SK-N-SH treated with all-trans-retinoic acid at 6 μM for 48 hours (cell line): ENCODE data around the gene CBFA2T2.

Source experiments
- ATAC-seq: fragments of 200-7000 bp; cut with Tn5 transposase; 3 replicates; pipeline ENCODE4 v1.9.1; 2020; ENCODE audit warnings: mild to moderate bottlenecking, moderate library complexity
- ARNTL ChIP-seq: fragments of 450-650 bp; formaldehyde crosslinking; IDR thresholded peaks from 2 replicates; pipeline ENCODE4 v1.5.0; 2020; ENCODE audit warnings: low read depth, mild to moderate bottlenecking, moderate library complexity, borderline replicate concordance
- BACH2 ChIP-seq: fragments of 250-450 bp; sonication (Bioruptor Pico); IDR thresholded peaks from 2 replicates; pipeline ENCODE4 v1.9.0; 2021; ENCODE audit warnings: mild to moderate bottlenecking, borderline replicate concordance
- CSDC2 ChIP-seq: fragments of 250-450 bp; sonication (Bioruptor Pico); IDR thresholded peaks from 2 replicates; pipeline ENCODE4 v1.5.0; 2020; ENCODE audit warnings: mild to moderate bottlenecking, moderate library complexity
- ESRRG ChIP-seq: fragments of 250-450 bp; sonication (Bioruptor Pico); IDR thresholded peaks from 2 replicates; pipeline ENCODE4 v1.6.1; 2021; ENCODE audit warnings: mild to moderate bottlenecking
- GLIS3 ChIP-seq: fragments of 250-450 bp; sonication (Bioruptor Pico); IDR thresholded peaks from 2 replicates; pipeline ENCODE4 v1.5.0; 2020; ENCODE audit warnings: mild to moderate bottlenecking, moderate library complexity
- ISL1 ChIP-seq: fragments of 250-450 bp; sonication (Bioruptor Pico); IDR thresholded peaks from 2 replicates; pipeline ENCODE4 v2.1.2; 2022; ENCODE audit warnings: mild to moderate bottlenecking, moderate library complexity
- OSR1 ChIP-seq: fragments of 250-450 bp; sonication (Bioruptor Pico); IDR thresholded peaks from 2 replicates; pipeline ENCODE4 v1.8.0; 2022; ENCODE audit warnings: moderate library complexity, mild to moderate bottlenecking, inconsistent platforms
- PPARA ChIP-seq: fragments of 250-450 bp; sonication (Bioruptor Pico); IDR thresholded peaks from 2 replicates; pipeline ENCODE4 v1.5.0; 2020; ENCODE audit warnings: mild to moderate bottlenecking, borderline replicate concordance
- RARB ChIP-seq: fragments of 250-450 bp; sonication (Bioruptor Pico); IDR thresholded peaks from 2 replicates; pipeline ENCODE4 v1.8.0; 2021; ENCODE audit warnings: mild to moderate bottlenecking, moderate library complexity
- TCF4 ChIP-seq: fragments of 250-450 bp; sonication (Bioruptor Pico); IDR thresholded peaks from 2 replicates; pipeline ENCODE4 v1.8.0; 2021; ENCODE audit warnings: mild to moderate bottlenecking, moderate library complexity, borderline replicate concordance
- TOX ChIP-seq: fragments of 250-450 bp; sonication (Bioruptor Pico); IDR thresholded peaks from 2 replicates; pipeline ENCODE4 v1.8.0; 2021; ENCODE audit warnings: mild to moderate bottlenecking, moderate library complexity, borderline replicate concordance
- ZC3H10 ChIP-seq: fragments of 250-450 bp; sonication (Bioruptor Pico); IDR thresholded peaks from 2 replicates; pipeline ENCODE4 v1.5.1; 2021; ENCODE audit warnings: mild to moderate bottlenecking, moderate library complexity
- ZFP3 ChIP-seq: fragments of 250-450 bp; sonication (Bioruptor Pico); IDR thresholded peaks from 2 replicates; pipeline ENCODE4 v1.5.0; 2020; ENCODE audit warnings: mild to moderate bottlenecking, moderate library complexity
- ZNF565 ChIP-seq: fragments of 450-650 bp; formaldehyde crosslinking; conservative IDR thresholded peaks from 2 replicates; pipeline ENCODE4 v1.5.0; 2020; ENCODE audit warnings: low read depth, mild to moderate bottlenecking, moderate library complexity
- ZNF70 ChIP-seq: fragments of 450-650 bp; formaldehyde crosslinking; IDR thresholded peaks from 2 replicates; pipeline ENCODE4 v1.5.0; 2020; ENCODE audit warnings: mild to moderate bottlenecking, moderate library complexity
- ZNF8 ChIP-seq: fragments of 450-650 bp; formaldehyde crosslinking; IDR thresholded peaks from 2 replicates; pipeline ENCODE4 v1.5.0; 2020; ENCODE audit warnings: mild to moderate bottlenecking, moderate library complexity
- TF ChIP-seq, protein P1 (sequence below): fragments of 250-450 bp; sonication (Bioruptor Pico); IDR thresholded peaks from 2 replicates; pipeline ENCODE4 v1.5.0; 2020; ENCODE audit warnings: mild to moderate bottlenecking, moderate library complexity
- TF ChIP-seq, protein P2 (sequence below): fragments of 250-450 bp; sonication (Bioruptor Pico); IDR thresholded peaks from 2 replicates; pipeline ENCODE4 v1.8.0; 2021; ENCODE audit warnings: low read depth, mild to moderate bottlenecking, moderate library complexity, borderline replicate concordance
- TF ChIP-seq, protein P3 (sequence below): fragments of 250-450 bp; sonication (Bioruptor Pico); IDR thresholded peaks from 2 replicates; pipeline ENCODE4 v1.5.1; 2020; ENCODE audit warnings: low read depth, mild to moderate bottlenecking, moderate library complexity

CBFA2T2 gene

DNA sequence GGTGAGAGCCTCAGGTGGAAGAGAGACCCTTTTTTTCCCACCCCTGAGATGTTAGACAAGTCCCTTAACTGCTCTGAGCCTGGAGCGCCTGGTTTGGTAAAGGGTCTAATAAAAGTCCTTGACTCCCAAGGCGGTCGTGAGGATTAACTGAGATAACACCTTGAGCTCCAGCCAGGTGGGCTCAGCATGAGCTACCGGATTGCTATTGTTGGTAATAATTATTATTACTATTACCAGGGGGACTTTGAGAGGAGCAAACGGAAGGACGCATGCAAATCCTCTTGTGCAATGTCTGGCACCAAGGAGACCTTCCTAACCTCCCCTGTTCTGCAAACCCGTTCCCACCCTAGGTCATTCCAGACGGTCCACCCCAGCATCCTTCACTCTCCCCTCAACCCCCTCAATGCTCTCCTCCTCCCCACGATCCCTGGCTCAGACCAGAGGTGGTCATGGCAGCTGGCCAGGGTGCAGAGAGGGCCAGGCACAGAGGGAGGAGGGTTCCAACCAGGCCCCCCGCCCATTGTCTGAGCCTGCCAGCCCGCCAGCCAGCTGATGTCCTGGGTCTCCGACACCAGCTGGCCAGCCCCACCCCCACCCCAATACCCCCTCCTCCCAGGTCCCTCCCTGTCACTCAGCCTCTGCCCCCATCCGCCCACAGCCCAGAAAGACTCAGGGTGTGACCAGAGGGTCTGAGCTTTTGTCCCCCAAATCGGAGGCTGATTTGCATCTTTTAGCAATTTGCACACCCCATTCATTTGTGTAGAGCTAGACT, 14.3 kb upstream of the CBFA2T2 start:
- no peak for ATAC-seq
- TF ChIP-seq ZNF8 (CRISPR knock-in tag), result no peak
- TF ChIP-seq, all 23 proteins: peak for 0

DNA sequence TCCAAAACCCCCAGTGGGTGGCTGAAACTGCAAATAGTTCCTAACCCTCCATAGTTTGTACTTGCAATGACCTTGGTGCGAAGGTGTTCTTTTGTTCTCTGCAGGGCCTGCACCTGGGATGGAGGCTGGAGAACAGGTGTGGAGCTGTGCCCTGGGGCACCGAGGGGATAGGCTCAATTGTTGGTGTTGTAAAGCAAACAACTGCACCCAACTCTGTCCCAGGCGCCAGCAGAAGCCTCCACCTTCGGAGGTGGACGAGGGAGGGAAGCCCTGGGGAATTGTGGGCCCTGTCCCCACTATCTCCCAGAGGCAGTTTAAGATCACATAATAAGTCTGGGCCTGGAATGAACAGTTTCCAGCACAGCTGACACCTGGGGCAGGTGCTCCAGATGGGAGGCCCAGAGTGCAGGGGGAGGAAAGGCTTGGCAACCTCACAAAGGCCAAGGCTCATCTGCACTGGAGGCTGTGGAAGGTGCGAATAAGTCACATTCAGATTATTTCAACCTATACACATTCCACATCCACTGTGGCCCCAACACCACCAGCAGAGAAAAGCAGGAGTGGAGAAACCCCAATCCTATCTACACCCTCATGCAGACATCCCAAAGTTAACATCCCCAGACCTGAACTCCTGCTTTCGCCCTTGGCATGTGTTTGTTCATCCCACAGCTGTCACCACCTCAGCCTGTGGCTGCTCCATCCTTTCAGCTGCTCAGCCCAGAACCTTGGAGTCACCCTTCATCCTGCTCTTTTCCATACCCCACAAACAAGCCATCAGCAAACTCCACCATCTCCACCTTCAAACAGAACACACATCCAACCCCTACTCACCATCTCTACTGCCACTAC, 12.3 kb upstream of the CBFA2T2 start:
- TF ChIP-seq RARB (CRISPR knock-in tag) (no peak), CSDC2 (CRISPR knock-in tag) (no peak), ARNTL (CRISPR knock-in tag) (no peak), TCF4 (CRISPR knock-in tag) (no peak), TOX (no peak), ZNF70 (CRISPR knock-in tag) (no peak), PPARA (CRISPR knock-in tag) (no peak), ESRRG (CRISPR knock-in tag) (no peak), BACH2 (CRISPR knock-in tag) (no peak), ZNF565 (CRISPR knock-in tag) (no peak), ZNF8 (CRISPR knock-in tag) (no peak), ZFP3 (CRISPR knock-in tag) (no peak), ISL1 (CRISPR knock-in tag) (no peak), OSR1 (CRISPR knock-in tag) (no peak)
- TF ChIP-seq, protein P1, sequence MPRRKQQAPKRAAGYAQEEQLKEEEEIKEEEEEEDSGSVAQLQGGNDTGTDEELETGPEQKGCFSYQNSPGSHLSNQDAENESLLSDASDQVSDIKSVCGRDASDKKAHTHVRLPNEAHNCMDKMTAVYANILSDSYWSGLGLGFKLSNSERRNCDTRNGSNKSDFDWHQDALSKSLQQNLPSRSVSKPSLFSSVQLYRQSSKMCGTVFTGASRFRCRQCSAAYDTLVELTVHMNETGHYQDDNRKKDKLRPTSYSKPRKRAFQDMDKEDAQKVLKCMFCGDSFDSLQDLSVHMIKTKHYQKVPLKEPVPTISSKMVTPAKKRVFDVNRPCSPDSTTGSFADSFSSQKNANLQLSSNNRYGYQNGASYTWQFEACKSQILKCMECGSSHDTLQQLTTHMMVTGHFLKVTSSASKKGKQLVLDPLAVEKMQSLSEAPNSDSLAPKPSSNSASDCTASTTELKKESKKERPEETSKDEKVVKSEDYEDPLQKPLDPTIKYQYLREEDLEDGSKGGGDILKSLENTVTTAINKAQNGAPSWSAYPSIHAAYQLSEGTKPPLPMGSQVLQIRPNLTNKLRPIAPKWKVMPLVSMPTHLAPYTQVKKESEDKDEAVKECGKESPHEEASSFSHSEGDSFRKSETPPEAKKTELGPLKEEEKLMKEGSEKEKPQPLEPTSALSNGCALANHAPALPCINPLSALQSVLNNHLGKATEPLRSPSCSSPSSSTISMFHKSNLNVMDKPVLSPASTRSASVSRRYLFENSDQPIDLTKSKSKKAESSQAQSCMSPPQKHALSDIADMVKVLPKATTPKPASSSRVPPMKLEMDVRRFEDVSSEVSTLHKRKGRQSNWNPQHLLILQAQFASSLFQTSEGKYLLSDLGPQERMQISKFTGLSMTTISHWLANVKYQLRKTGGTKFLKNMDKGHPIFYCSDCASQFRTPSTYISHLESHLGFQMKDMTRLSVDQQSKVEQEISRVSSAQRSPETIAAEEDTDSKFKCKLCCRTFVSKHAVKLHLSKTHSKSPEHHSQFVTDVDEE (CRISPR knock-in tag), result no peak
- TF ChIP-seq, all 23 proteins: peak for 0
- ATAC-seq, result no peak

DNA sequence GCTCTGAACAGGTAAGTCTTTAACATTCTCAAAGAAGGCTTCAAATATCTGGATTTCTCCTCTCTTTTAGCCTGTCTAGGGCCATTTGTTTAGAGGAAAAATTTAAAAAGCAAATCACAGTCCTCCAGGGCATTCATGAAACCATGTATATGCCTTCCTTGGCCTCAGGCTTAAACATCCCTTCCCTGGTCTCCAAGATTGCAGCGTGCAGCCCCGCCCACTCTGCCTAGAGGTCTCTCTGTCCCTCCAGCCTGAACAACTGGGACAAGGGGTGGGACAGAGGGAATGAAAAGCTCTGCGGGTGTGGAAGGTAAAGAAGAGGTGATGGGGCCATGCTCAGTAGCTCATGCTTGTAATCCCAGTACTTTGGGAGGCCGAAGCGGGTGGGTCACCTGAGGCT, 9.8 kb upstream of the CBFA2T2 start:
- no peak for ATAC-seq
- no peak for TF ChIP-seq GLIS3 (CRISPR knock-in tag)
- TF ChIP-seq ZNF70 (CRISPR knock-in tag), result no peak
- TF ChIP-seq, protein P2, sequence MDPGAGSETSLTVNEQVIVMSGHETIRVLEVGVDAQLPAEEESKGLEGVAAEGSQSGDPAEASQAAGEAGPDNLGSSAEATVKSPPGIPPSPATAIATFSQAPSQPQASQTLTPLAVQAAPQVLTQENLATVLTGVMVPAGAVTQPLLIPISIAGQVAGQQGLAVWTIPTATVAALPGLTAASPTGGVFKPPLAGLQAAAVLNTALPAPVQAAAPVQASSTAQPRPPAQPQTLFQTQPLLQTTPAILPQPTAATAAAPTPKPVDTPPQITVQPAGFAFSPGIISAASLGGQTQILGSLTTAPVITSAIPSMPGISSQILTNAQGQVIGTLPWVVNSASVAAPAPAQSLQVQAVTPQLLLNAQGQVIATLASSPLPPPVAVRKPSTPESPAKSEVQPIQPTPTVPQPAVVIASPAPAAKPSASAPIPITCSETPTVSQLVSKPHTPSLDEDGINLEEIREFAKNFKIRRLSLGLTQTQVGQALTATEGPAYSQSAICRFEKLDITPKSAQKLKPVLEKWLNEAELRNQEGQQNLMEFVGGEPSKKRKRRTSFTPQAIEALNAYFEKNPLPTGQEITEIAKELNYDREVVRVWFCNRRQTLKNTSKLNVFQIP (CRISPR knock-in tag), result no peak
- no peak for TF ChIP-seq ZNF565 (CRISPR knock-in tag)
- no peak for TF ChIP-seq ESRRG (CRISPR knock-in tag)
- TF ChIP-seq ZC3H10 (CRISPR knock-in tag), result no peak

DNA sequence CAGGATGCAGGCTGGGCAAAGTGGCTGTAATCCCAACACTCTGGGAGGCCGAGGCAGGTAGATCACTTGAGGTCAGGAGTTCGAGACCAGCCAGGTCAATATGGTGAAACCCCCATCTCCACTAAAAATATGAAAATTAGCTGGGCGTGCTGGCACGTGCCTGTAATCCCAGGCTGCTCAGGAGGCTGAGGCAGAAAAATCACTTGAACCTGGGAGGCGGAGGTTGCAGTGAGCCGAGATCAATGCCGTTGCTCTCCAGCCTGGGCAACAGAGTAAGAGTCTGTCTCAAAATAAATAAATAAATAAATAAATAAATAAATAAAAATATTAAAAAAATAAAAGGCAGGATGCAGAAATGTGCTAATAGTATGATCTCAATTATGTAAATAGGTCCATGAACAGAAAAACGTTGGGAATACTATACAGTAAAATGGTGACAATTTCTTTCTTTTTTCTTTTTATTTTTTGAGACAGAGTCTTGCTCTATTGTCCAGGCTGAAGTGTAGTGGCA, 8.4 kb upstream of the CBFA2T2 start:
- no peak for ATAC-seq
- TF ChIP-seq, protein P2 (CRISPR knock-in tag), result no peak
- TF ChIP-seq GLIS3 (CRISPR knock-in tag) (no peak), TCF4 (CRISPR knock-in tag) (no peak), ESRRG (CRISPR knock-in tag) (no peak), ZC3H10 (CRISPR knock-in tag) (no peak), ZNF565 (CRISPR knock-in tag) (no peak), ZNF8 (CRISPR knock-in tag) (no peak), CSDC2 (CRISPR knock-in tag) (no peak), ARNTL (CRISPR knock-in tag) (no peak), OSR1 (CRISPR knock-in tag) (no peak), ZNF70 (CRISPR knock-in tag) (no peak), ISL1 (CRISPR knock-in tag) (no peak)
- TF ChIP-seq, protein P3, sequence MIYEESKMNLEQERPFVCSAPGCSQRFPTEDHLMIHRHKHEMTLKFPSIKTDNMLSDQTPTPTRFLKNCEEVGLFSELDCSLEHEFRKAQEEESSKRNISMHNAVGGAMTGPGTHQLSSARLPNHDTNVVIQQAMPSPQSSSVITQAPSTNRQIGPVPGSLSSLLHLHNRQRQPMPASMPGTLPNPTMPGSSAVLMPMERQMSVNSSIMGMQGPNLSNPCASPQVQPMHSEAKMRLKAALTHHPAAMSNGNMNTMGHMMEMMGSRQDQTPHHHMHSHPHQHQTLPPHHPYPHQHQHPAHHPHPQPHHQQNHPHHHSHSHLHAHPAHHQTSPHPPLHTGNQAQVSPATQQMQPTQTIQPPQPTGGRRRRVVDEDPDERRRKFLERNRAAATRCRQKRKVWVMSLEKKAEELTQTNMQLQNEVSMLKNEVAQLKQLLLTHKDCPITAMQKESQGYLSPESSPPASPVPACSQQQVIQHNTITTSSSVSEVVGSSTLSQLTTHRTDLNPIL, result no peak
